Activated CD4-positive, alpha-beta T cell treated with anti-CD3 and anti-CD28 coated beads, Interleukin-2, amount 50 U/mL, for 24 hours (primary cell): ENCODE results near the gene KIZ.

ENCODE experiments used
- DNase-seq, 2 donors: peaks; one replicate each; pipeline ENCODE4 v3.0.0-alpha.2; 2020; ENCODE audit warnings: low read depth in 1 of 2, low spot score in 1 of 2

The KIZ gene

GRCh38 chr20:21262812-21263211 is 136.9 kb downstream of the KIZ start:
- DNase-seq = no peak

- DNase-seq = no peak
Observed at GRCh38 chr20:21265261-21266190, 139.6 kb downstream of the KIZ start.

GRCh38 chr20:21266191-21266536 is 140.3 kb downstream of the KIZ start:
- no peak for DNase-seq

GRCh38 chr20:21269772-21270171 is 143.9 kb downstream of the KIZ start:
- no peak for DNase-seq

GRCh38 chr20:21270806-21271205 is 144.9 kb downstream of the KIZ start:
- no peak for DNase-seq

- no peak for DNase-seq
Observed at GRCh38 chr20:21272279-21272678, 146.4 kb downstream of the KIZ start.

- DNase-seq = no peak
Observed at GRCh38 chr20:21272679-21273078, 146.8 kb downstream of the KIZ start.

- no peak for DNase-seq
Observed at GRCh38 chr20:21273755-21274386, 148.0 kb downstream of the KIZ start.

GRCh38 chr20:21278829-21279228 is 152.9 kb downstream of the KIZ start:
- no peak for DNase-seq

GRCh38 chr20:21279706-21280521 is 154.0 kb downstream of the KIZ start:
- DNase-seq = no peak

GRCh38 chr20:21280522-21281016 is 154.7 kb downstream of the KIZ start:
- no peak for DNase-seq

GRCh38 chr20:21286775-21287174 is 160.9 kb downstream of the KIZ start:
- no peak for DNase-seq

- no peak for DNase-seq
Observed at GRCh38 chr20:21288587-21289370, 162.9 kb downstream of the KIZ start.

- no peak for DNase-seq
Observed at GRCh38 chr20:21289651-21290050, 163.8 kb downstream of the KIZ start.

GRCh38 chr20:21291026-21291425 is 165.1 kb downstream of the KIZ start:
- DNase-seq = no peak

GRCh38 chr20:21294755-21295154 is 168.9 kb downstream of the KIZ start:
- DNase-seq = no peak
